ENCODE results near the gene ZNF697. TPM values are rescaled to one million over a fixed set of nuclear protein-coding genes. Genes with fewer than 3 reads are reported as not detected.
"Not testable (repeated sequence)": the region's sequence is repeated elsewhere in the genome, so short reads cannot be mapped to it uniquely, and the experiment has no call there.

Gene ZNF697
- total RNA-seq, 2 donors from 2014 or later, result 9.5 to 14.8 TPM

- H3K27ac ChIP-seq, result no peak overlapping the region
- H3K27me3 ChIP-seq, result no peaks in the 10 kb centered on the region
- no peaks in the 10 kb centered on the region for H3K36me3 ChIP-seq
- no peak for TF ChIP-seq CTCF (IDR thresholded peaks at IDR 0.05)
- DNase-seq (ENCODE audit: low spot score), result no peak
- no peaks in the 10 kb centered on the region for H3K9me3 ChIP-seq
- no peaks in the 10 kb centered on the region for H3K4me1 ChIP-seq
- H3K4me3 ChIP-seq, result no peak overlapping the region
Observed at GRCh38 chr1:119593805-119594204, 54.3 kb downstream of the ZNF697 start.

GRCh38 chr1:119590393-119590792, 57.7 kb downstream of the ZNF697 start:
- no peak for TF ChIP-seq CTCF (IDR thresholded peaks at IDR 0.05)
- no peaks in the 10 kb centered on the region for H3K36me3 ChIP-seq
- no peak for DNase-seq (ENCODE audit: low spot score)

GRCh38 chr1:119588621-119589020, 59.4 kb downstream of the ZNF697 start:
- H3K4me1 ChIP-seq, result peaks cover 0 to 5% of the 10 kb centered on the region in 2 donors
- no peaks in the 10 kb centered on the region for H3K27me3 ChIP-seq
- H3K36me3 ChIP-seq, result no peaks in the 10 kb centered on the region
- H3K4me3 ChIP-seq, result no peak overlapping the region
- H3K9me3 ChIP-seq, result no peaks in the 10 kb centered on the region
- no peak for TF ChIP-seq CTCF (IDR thresholded peaks at IDR 0.05)
- DNase-seq (ENCODE audit: low spot score), result no peak
- H3K27ac ChIP-seq, result no peak overlapping the region

More at GRCh38 chr1:119590393-119590792, 57.7 kb downstream of the ZNF697 start:
- H3K27ac ChIP-seq, result no peak overlapping the region
- H3K27me3 ChIP-seq, result no peaks in the 10 kb centered on the region
- H3K4me1 ChIP-seq, result peaks cover 0 to 5% of the 10 kb centered on the region in 2 donors
- no peaks in the 10 kb centered on the region for H3K9me3 ChIP-seq
- H3K4me3 ChIP-seq, result no peak overlapping the region

GRCh38 chr1:119587341-119587740, 60.7 kb downstream of the ZNF697 start:
- Histone ChIP-seq H3K36me3 (no peaks in the 10 kb centered on the region), H3K4me3 (no peak overlapping the region), H3K9me3 (no peaks in the 10 kb centered on the region), H3K4me1 (peaks cover 0 to 5% of the 10 kb centered on the region in 2 donors), H3K27ac (no peak overlapping the region), H3K27me3 (no peaks in the 10 kb centered on the region)
- no peak for TF ChIP-seq CTCF (IDR thresholded peaks at IDR 0.05)
- no peak for DNase-seq (ENCODE audit: low spot score)

- not testable (repeated sequence) for H3K27me3 ChIP-seq; DNase-seq (ENCODE audit: low spot score); H3K4me1 ChIP-seq; H3K9me3 ChIP-seq; H3K36me3 ChIP-seq; H3K27ac ChIP-seq; H3K4me3 ChIP-seq
Observed at GRCh38 chr1:119585801-119586200, 62.3 kb downstream of the ZNF697 start.

GRCh38 chr1:119582801-119583200, 65.3 kb downstream of the ZNF697 start:
- no peak overlapping the region for H3K27ac ChIP-seq
- H3K9me3 ChIP-seq, result no peaks in the 10 kb centered on the region
- H3K36me3 ChIP-seq, result no peaks in the 10 kb centered on the region
- no peak overlapping the region for H3K4me3 ChIP-seq
- H3K27me3 ChIP-seq, result no peaks in the 10 kb centered on the region
- peaks cover 0 to 5% of the 10 kb centered on the region in 2 donors for H3K4me1 ChIP-seq
- DNase-seq (ENCODE audit: low spot score), result no peak
- peak in 1 of 2 donors; percentile 65 for TF ChIP-seq CTCF (IDR thresholded peaks at IDR 0.05)

GRCh38 chr1:119581076-119581475, 67.0 kb downstream of the ZNF697 start:
- not testable (repeated sequence) for H3K27ac ChIP-seq; H3K4me3 ChIP-seq; DNase-seq (ENCODE audit: low spot score); H3K4me1 ChIP-seq; H3K36me3 ChIP-seq; H3K27me3 ChIP-seq; H3K9me3 ChIP-seq
